Ishikawa (cell line): Measurements from ENCODE around the gene SPDL1.

Experiments
- CREB1 ChIP-seq: IDR thresholded peaks from 2 replicates; pipeline ENCODE4 v1.6.1; 2012; ENCODE audit warnings: low read depth
- EP300 ChIP-seq: IDR thresholded peaks from 2 replicates; pipeline ENCODE4 v1.6.1; 2012; ENCODE audit warnings: borderline replicate concordance
- FOXM1 ChIP-seq: IDR thresholded peaks from 2 replicates; pipeline ENCODE4 v1.6.1; 2012; ENCODE audit warnings: low read depth, borderline replicate concordance
- MAX ChIP-seq: IDR thresholded peaks from 2 replicates; pipeline ENCODE4 v1.6.1; 2012
- NFIC ChIP-seq: IDR thresholded peaks from 2 replicates; pipeline ENCODE4 v1.6.1; 2012
- RAD21 ChIP-seq: IDR thresholded peaks from 2 replicates; pipeline ENCODE4 v1.6.1; 2012; ENCODE audit warnings: low read depth
- REST ChIP-seq: IDR thresholded peaks from 2 replicates; pipeline ENCODE4 v1.6.1; 2012; ENCODE audit warnings: low read depth, mild to moderate bottlenecking

GRCh38 chr5:169576181-169576598 lies 7.4 kb upstream of the SPDL1 start:
- TF ChIP-seq MAX (no peak), FOXM1 (no peak), RAD21 (no peak), EP300 (no peak), CREB1 (no peak), REST (no peak), NFIC (no peak)
